Upper lobe of right lung (tissue), 1 donor: ENCODE results near the gene SSNA1. TPM values are rescaled to one million over a fixed set of nuclear protein-coding genes. Genes with fewer than 3 reads are reported as not detected.
A peak's percentile ranks its signal among the peaks of the same experiment; 100 is the strongest.

Source experiments
- ATAC-seq: fragments of 200-7000 bp; cut with Tn5 transposase; one replicate; pipeline ENCODE4 v1.9.1; 2020; ENCODE audit warnings: mild to moderate bottlenecking, moderate library complexity
- DNase-seq: peaks from one replicate; pipeline ENCODE4 v3.0.0-alpha.2; 2020
- H3K27ac ChIP-seq: fragments of 200-600 bp; one replicate; pipeline ENCODE4 v1.8.0; 2022
- H3K27me3 ChIP-seq: fragments of 200-600 bp; one replicate; pipeline ENCODE4 v1.8.0; 2022; ENCODE audit warnings: mild to moderate bottlenecking
- H3K36me3 ChIP-seq: fragments of 200-600 bp; one replicate; pipeline ENCODE4 v1.8.0; 2022
- H3K4me1 ChIP-seq: fragments of 200-600 bp; one replicate; pipeline ENCODE4 v1.8.0; 2022
- H3K4me3 ChIP-seq: fragments of 200-600 bp; one replicate; pipeline ENCODE4 v1.8.0; 2022; ENCODE audit warnings: mild to moderate bottlenecking
- H3K9me3 ChIP-seq: fragments of 200-600 bp; one replicate; pipeline ENCODE4 v1.8.0; 2022
- CTCF ChIP-seq: fragments of 200-600 bp; IDR thresholded peaks from one replicate; pipeline ENCODE4 v1.8.0; 2022; ENCODE audit warnings: antibody characterized with exemption
- intact Hi-C: fragments of 100-400 bp; cut with DNase I; formaldehyde crosslinking; loops from one replicate; pipeline ENCODE4 v1.11.0; 2022
- total RNA-seq: library from RNA; stranded (reverse); fragmentation: NEBNext Ultra II Directional; extraction: Animal tissue kit (Norgen Biotek cat#: 25700); gene quantifications from one replicate; pipeline ENCODE4 v1.2.1, GENCODE V29; 2021
- donor health status: DM: no; HTN: yes; CAD: no; lungs with severe emphysema.

SSNA1 gene
- total RNA-seq, 1 donor from 2014 or later = 55.5 TPM

- Histone ChIP-seq H3K4me3 (peak overlapping the region; percentile 69), H3K9me3 (no peaks in the 10 kb centered on the region), H3K27ac (peak overlapping the region; percentile 87), H3K36me3 (no peaks in the 10 kb centered on the region), H3K4me1 (peaks cover 52% of the 10 kb centered on the region), H3K27me3 (no peaks in the 10 kb centered on the region)
- no peak for TF ChIP-seq CTCF
- ATAC-seq = no peak
- intact Hi-C loops = no loop called here
- no peak for DNase-seq
Observed at GRCh38 chr9:137201205-137201868, 12.9 kb downstream of the SSNA1 start.

DNA sequence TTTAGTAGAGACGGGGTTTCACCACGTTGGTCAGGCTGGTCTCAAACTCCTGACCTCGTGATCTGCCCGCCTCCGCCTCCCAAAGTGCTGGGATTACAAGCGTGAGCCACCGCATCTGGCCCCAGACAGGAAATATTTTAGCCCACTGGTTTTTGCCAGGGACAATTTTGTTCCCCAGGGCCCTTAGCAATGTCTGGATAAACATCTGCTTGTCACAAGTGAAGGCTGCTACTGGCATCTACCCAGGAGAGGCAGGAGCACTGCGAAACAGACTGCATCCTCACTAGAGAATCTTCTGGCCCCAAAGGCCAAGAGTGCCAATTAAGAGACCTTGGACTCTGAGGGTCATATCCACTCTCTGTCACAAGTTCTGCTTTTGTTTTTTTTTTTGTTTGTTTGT lies 14.5 kb downstream of the SSNA1 start:
- ATAC-seq = no peak
- Histone ChIP-seq H3K36me3 (no peaks in the 10 kb centered on the region), H3K4me1 (peaks cover 58% of the 10 kb centered on the region), H3K27ac (no peak overlapping the region), H3K9me3 (no peaks in the 10 kb centered on the region), H3K27me3 (no peaks in the 10 kb centered on the region), H3K4me3 (no peak overlapping the region)
- DNase-seq = no peak
- intact Hi-C loops = no loop called here
- no peak for TF ChIP-seq CTCF

- TF ChIP-seq CTCF = no peak
- Histone ChIP-seq H3K36me3 (no peaks in the 10 kb centered on the region), H3K9me3 (no peaks in the 10 kb centered on the region), H3K4me1 (peaks cover 42% of the 10 kb centered on the region), H3K27ac (peak overlapping the region; percentile 80), H3K27me3 (no peaks in the 10 kb centered on the region), H3K4me3 (peak overlapping the region; percentile 83)
- DNase-seq (no peak), ATAC-seq (no peak)
- intact Hi-C loops = no loop called here
Observed at GRCh38 chr9:137204731-137205125, 16.3 kb downstream of the SSNA1 start.

DNA sequence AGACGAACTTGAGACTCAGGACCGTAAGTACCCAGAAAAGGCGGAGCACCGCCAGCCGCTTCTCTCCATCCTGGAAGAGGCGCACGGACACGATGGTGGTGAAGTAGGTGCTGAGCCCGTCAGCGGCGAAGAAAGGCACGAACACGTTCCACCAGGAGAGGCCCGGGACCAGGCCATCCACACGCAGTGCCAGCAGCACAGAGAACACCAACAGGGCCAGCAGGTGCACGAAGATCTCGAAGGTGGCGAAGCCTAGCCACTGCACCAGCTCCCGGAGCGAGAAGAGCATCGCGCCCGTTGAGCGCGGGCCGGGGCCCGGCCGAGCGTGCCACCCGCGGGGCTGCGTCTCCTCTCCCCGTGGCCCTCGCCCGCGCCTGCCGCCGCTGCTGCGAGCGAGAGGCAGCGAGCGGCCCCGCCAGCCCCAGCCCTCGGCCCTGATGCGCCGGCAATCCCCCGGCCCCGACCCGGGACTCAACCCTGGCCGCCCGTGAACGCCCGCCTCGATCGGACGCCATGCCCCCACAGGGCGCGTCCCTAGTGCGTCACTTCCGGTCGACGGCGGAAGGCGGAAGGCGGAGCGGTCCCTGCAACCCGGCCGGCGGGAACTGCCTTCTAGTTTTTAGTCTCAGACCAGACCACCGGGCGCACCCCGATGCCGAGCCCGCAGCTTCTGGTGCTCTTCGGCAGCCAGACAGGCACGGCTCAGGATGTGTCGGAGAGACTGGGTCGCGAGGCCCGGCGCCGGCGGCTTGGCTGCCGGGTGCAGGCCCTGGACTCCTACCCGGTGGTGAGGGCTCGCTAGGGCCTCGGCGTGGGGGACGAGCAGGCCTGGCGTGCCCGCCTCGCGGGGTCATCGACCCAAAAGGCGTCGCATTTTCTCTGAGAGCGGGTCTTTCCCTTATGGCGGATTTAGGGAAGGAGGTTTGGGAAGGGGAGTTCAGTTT lies 16.9 kb downstream of the SSNA1 start, which contains the start of the genes NDOR1 and TMEM203:
TSS of gene NDOR1 (plus strand) at position 575 of the 944 bp plus-strand sequence. CDS start at position 653, 78 bp downstream.
TSS of gene TMEM203 (minus strand) at position 523 of the 944 bp plus-strand sequence. CDS start at position 289, 234 bp downstream.
- intact Hi-C loops = no loop called here
- Histone ChIP-seq H3K36me3 (no peaks in the 10 kb centered on the region), H3K9me3 (no peaks in the 10 kb centered on the region), H3K27ac (peak within 1 kb of the TSS; percentile 80), H3K27me3 (no peaks in the 10 kb centered on the region), H3K4me1 (peaks cover 41% of the 10 kb centered on the region), H3K4me3 (peak within 1 kb of the TSS; percentile 83)
- ATAC-seq = peak; percentile 76
- DNase-seq = peak; percentile 97
- no peak for TF ChIP-seq CTCF

DNA sequence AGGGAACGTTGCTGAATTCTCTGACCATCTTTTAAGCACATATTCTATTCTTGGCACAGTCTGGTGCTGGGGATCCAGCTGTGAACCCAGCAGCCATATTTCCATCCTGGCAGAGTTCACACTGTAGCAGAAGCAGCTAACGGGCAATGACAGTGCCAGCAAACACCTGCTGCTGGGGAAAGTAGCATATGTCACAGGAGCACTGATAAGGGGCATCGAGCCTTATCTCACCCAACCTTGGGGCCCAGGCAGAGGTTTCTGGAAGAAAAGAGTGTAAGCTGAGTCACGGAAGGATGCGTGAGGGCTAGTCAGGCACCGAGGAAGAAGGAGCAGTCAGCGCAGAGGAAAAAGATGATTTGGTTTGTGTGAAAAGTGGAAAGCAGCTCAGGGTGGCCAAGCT lies 18.1 kb downstream of the SSNA1 start:
- no peaks in the 10 kb centered on the region for H3K9me3 ChIP-seq
- peaks cover 35% of the 10 kb centered on the region for H3K4me1 ChIP-seq
- no peak overlapping the region for H3K27ac ChIP-seq
- H3K36me3 ChIP-seq = no peaks in the 10 kb centered on the region
- no peak for DNase-seq
- no peak for ATAC-seq
- H3K27me3 ChIP-seq = no peaks in the 10 kb centered on the region
- intact Hi-C loops = no loop called here
- no peak for TF ChIP-seq CTCF
- H3K4me3 ChIP-seq = peak overlapping the region; percentile 83
